HFFc6 (cell line): ENCODE data around the gene GCNT2. TPM values are rescaled to one million over a fixed set of nuclear protein-coding genes. Genes with fewer than 3 reads are reported as not detected.
A peak's percentile ranks its signal among the peaks of the same experiment; 100 is the strongest.

Experiments
- DNase-seq: peaks from one replicate; pipeline ENCODE4 v3.0.0-alpha.2; 2018
- H3K27ac Mint-ChIP-seq: 2 replicates; pipeline ENCODE4 v1.8.0; 2020; ENCODE audit warnings: mild to moderate bottlenecking, mixed read lengths
- H3K27me3 Mint-ChIP-seq: 2 replicates; pipeline ENCODE4 v1.8.0; 2021; ENCODE audit warnings: mild to moderate bottlenecking, moderate library complexity, mixed read lengths; ENCODE audit not compliant: insufficient read depth
- H3K36me3 Mint-ChIP-seq: 2 replicates; pipeline ENCODE4 v1.8.0; 2021; ENCODE audit warnings: low read depth, mixed read lengths
- H3K4me1 Mint-ChIP-seq: 2 replicates; pipeline ENCODE4 v1.8.0; 2020; ENCODE audit warnings: low read depth, mixed read lengths
- H3K4me3 Mint-ChIP-seq: 2 replicates; pipeline ENCODE4 v1.8.0; 2020; ENCODE audit warnings: mild to moderate bottlenecking, moderate library complexity, mixed read lengths
- H3K9me3 Mint-ChIP-seq: 2 replicates; pipeline ENCODE4 v1.8.0; 2020; ENCODE audit warnings: mild to moderate bottlenecking, mixed read lengths
- total RNA-seq, 6 experiments: library from RNA; stranded (reverse); fragmentation: NEBNext Ultra II Directional; extraction: Animal tissue kit (Norgen Biotek cat#: 25700); gene quantifications; 2 replicates in 1 of 6; 3 replicates in 5 of 6; pipeline ENCODE4 v1.2.3, GENCODE V29; 2021
- TF ChIP-seq, protein P1 (sequence below): fragments of 200-600 bp; sonication (generic); IDR thresholded peaks from 2 replicates; pipeline ENCODE4 v1.5.0; 2021; ENCODE audit warnings: antibody characterized with exemption, mild to moderate bottlenecking

GCNT2 gene
- total RNA-seq, 6 experiments from 2014 or later = 0.14 to 7.1 (median 5.7) TPM

DNA sequence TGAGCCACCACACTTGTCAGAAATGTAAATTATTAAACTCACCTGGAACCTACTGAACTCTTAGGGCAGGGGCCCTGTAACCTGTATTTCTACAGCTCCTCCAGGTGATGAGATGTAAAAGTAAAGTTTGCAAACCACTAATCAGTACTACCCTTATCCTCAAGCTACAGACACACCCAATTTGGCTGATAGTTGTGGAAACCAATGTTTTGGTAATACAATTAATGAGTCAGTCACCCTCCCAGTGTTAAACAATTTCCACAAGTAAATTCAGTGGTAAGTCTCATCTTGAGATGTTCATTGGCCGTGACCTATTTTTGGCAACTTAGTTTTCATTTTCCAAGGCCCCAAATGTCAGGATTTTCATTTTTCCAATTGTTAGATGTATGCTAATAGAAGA lies 29.6 kb downstream of the GCNT2 start:
- Mint-ChIP-seq H3K27ac (no peak overlapping the region; the same call in 1 of the 2 replicates), H3K4me3 (no peak overlapping the region), H3K27me3 (peaks cover 1% of the 10 kb centered on the region; the same call in 1 of the 2 replicates), H3K9me3 (no peaks in the 10 kb centered on the region), H3K36me3 (no peaks in the 10 kb centered on the region), H3K4me1 (peaks cover 37% of the 10 kb centered on the region)
- no peak for DNase-seq
- TF ChIP-seq, protein P1, sequence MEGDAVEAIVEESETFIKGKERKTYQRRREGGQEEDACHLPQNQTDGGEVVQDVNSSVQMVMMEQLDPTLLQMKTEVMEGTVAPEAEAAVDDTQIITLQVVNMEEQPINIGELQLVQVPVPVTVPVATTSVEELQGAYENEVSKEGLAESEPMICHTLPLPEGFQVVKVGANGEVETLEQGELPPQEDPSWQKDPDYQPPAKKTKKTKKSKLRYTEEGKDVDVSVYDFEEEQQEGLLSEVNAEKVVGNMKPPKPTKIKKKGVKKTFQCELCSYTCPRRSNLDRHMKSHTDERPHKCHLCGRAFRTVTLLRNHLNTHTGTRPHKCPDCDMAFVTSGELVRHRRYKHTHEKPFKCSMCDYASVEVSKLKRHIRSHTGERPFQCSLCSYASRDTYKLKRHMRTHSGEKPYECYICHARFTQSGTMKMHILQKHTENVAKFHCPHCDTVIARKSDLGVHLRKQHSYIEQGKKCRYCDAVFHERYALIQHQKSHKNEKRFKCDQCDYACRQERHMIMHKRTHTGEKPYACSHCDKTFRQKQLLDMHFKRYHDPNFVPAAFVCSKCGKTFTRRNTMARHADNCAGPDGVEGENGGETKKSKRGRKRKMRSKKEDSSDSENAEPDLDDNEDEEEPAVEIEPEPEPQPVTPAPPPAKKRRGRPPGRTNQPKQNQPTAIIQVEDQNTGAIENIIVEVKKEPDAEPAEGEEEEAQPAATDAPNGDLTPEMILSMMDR = no peak

DNA sequence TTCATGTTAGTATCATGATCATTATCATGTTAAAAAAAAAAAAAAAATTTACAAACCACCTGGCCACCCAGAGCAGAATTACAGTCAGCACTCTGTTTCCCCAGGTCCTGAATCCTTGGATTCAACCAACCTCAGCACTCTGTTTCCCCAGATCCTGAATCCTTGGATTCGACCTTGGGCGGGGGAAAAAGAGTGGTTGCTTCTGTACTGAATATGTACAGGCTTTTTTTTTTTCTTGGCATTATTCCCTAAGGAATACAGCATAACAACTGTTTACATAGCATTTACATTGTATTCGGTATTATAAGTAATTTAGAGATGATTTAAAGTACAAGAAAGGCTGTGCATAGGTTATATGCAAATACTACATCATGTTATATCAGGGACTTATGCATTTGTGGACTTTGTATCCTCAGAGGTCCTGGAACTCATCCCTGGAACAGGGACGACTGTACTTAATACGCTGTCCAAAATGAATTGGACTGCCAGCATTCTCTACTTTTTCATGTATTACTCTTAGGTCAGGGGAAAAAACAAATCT lies 31.2 kb downstream of the GCNT2 start:
- no peak overlapping the region for H3K4me3 Mint-ChIP-seq
- H3K36me3 Mint-ChIP-seq = no peaks in the 10 kb centered on the region
- peaks cover 5% of the 10 kb centered on the region; the same call in 1 of the 2 replicates for H3K27me3 Mint-ChIP-seq
- no peak overlapping the region for H3K27ac Mint-ChIP-seq
- peaks cover 46% of the 10 kb centered on the region for H3K4me1 Mint-ChIP-seq
- no peaks in the 10 kb centered on the region for H3K9me3 Mint-ChIP-seq
- TF ChIP-seq, protein P1 = no peak
- DNase-seq = no peak

DNA sequence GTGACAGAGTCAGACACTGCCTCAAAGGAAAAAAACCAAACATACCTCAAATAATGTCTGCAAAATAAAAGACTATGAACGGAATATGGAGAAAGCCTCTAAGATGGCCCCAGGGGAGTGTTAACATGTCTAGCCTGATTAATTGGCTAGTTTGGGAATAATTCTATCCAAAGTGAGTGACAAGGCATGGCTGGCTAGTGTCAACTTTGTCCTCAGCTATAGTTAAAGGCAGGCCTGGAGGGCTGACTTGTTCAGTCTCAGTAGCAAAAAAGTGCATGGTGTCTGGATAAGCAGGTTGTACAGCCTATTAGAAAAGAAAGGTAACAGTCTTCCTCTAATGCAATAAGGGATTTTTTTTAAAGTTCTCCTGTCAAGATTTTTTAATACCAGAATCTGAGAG lies 32.7 kb downstream of the GCNT2 start:
- no peak overlapping the region for H3K27ac Mint-ChIP-seq
- no peak overlapping the region for H3K4me3 Mint-ChIP-seq
- no peaks in the 10 kb centered on the region for H3K36me3 Mint-ChIP-seq
- no peak for DNase-seq
- H3K27me3 Mint-ChIP-seq = peaks cover 9% of the 10 kb centered on the region
- TF ChIP-seq, protein P1 = no peak
- H3K9me3 Mint-ChIP-seq = no peaks in the 10 kb centered on the region
- H3K4me1 Mint-ChIP-seq = peaks cover 46% of the 10 kb centered on the region

DNA sequence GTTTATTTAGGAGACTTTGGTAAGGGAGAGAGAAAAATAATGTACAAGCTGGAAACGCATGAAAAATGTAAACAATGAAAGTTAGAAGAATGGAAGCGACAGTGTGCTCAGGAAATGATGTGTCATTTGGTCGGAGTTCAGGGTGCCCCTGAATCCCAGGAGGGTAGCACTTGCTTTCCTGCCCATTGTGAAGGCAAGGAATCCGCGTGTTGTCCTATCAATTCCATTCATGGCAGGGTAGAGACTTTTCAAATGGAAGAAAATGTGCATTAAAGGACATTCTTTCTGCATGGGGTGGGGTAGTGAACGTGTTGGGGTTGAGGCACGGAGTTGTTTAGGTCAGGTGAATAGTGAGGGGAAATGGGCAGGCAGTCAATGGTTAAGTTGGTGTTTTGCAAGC lies 33.7 kb downstream of the GCNT2 start:
- no peaks in the 10 kb centered on the region for H3K36me3 Mint-ChIP-seq
- no peaks in the 10 kb centered on the region for H3K9me3 Mint-ChIP-seq
- H3K4me3 Mint-ChIP-seq = peak overlapping the region; percentile 51; the same call in 1 of the 2 replicates
- peak overlapping the region; percentile 24; the same call in 1 of the 2 replicates for H3K27ac Mint-ChIP-seq
- H3K4me1 Mint-ChIP-seq = peaks cover 49% of the 10 kb centered on the region
- DNase-seq = no peak
- TF ChIP-seq, protein P1 = no peak
- H3K27me3 Mint-ChIP-seq = peaks cover 9% of the 10 kb centered on the region

DNA sequence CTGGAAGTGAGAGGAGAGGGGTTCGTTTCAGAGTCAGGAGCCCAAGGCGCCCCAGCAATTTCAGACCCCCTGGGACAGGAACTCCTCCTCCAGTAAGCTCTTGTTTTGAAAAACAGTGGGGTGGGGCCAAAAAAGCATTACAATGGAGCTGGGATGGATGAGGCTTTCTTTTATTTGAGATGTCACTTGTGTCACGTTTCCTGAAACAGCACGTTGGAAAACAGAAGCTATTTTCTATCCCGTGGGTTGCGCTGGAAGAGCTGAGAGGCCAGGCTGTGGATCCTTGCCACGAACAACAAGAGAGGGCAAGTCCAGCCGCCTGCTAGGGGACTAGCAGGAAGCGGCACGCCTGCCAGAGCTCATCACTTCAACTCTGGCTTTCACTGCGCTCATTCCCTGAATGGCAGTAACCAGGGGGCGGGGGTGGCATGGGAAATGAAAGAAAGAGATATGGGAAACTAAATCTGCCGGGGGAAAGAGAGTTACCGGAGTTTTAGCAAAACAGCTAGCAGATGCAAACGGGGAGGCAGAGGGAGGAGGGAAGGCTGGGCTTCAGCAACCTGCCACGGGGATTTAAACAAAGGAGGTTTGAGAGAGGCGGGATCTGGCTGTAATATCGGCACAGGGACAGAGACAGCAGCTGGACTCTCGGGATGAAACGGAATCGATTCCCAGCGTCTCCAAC lies 34.6 kb downstream of the GCNT2 start:
- DNase-seq = no peak
- TF ChIP-seq, protein P1 = no peak
- H3K9me3 Mint-ChIP-seq = no peaks in the 10 kb centered on the region
- peaks cover 55% of the 10 kb centered on the region for H3K4me1 Mint-ChIP-seq
- peak overlapping the region; percentile 63; the same call in 1 of the 2 replicates for H3K27ac Mint-ChIP-seq
- H3K27me3 Mint-ChIP-seq = peaks cover 9% of the 10 kb centered on the region
- peak overlapping the region; percentile 90 for H3K4me3 Mint-ChIP-seq
- H3K36me3 Mint-ChIP-seq = no peaks in the 10 kb centered on the region
